ENCODE results near the gene CES2. TPM values are rescaled to one million over a fixed set of nuclear protein-coding genes. Genes with fewer than 3 reads are reported as not detected.

CES2 gene
- total RNA-seq, 3 donors from 2014 or later, result 180 to 566 (median 456) TPM

- H3K9me3 ChIP-seq, result no peaks in the 10 kb centered on the region
- peaks cover 32% of the 10 kb centered on the region for H3K4me1 ChIP-seq (ENCODE audit: low read depth)
- DNase-seq (peak in 1 of 3 donors; percentile 27), ATAC-seq (no peak)
- intact Hi-C loops (cut with DNase I, micrococcal nuclease), result no loop called here
- no peak overlapping the region for H3K4me3 ChIP-seq
- TF ChIP-seq CTCF (IDR thresholded peaks at IDR 0.05), result no peak
- no peaks in the 10 kb centered on the region for H3K36me3 ChIP-seq (ENCODE audit: low read depth)
Measured at GRCh38 chr16:66903544-66904427, 31.5 kb upstream of the CES2 start.

DNA sequence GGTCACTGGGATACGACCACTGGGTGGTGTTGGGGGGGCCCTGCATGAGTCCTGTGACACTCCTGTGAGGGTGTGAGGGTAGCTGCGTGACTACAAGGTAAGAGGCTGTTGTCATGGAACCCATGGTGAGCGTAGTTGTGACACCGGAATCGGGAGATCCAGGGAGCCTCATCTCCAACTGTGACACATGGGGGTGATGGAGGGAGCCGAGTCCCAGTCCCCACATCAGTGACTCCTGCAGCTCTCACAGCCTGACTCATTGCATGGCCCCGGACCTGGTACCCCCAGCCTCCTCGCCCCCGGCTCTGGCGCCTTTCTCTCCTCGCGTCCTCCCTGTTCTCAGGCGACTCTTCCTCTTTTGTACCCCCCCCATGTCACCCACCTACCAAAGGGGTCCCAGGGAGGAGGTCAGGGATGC is 30.9 kb upstream of the CES2 start:
- no peak for TF ChIP-seq CTCF (IDR thresholded peaks at IDR 0.05)
- Histone ChIP-seq H3K36me3 (ENCODE audit: low read depth) (no peaks in the 10 kb centered on the region), H3K4me1 (ENCODE audit: low read depth) (peaks cover 31% of the 10 kb centered on the region), H3K9me3 (no peaks in the 10 kb centered on the region), H3K4me3 (no peak overlapping the region)
- intact Hi-C loops (cut with DNase I, micrococcal nuclease), result no loop called here
- ATAC-seq (no peak), DNase-seq (no peak)

DNA sequence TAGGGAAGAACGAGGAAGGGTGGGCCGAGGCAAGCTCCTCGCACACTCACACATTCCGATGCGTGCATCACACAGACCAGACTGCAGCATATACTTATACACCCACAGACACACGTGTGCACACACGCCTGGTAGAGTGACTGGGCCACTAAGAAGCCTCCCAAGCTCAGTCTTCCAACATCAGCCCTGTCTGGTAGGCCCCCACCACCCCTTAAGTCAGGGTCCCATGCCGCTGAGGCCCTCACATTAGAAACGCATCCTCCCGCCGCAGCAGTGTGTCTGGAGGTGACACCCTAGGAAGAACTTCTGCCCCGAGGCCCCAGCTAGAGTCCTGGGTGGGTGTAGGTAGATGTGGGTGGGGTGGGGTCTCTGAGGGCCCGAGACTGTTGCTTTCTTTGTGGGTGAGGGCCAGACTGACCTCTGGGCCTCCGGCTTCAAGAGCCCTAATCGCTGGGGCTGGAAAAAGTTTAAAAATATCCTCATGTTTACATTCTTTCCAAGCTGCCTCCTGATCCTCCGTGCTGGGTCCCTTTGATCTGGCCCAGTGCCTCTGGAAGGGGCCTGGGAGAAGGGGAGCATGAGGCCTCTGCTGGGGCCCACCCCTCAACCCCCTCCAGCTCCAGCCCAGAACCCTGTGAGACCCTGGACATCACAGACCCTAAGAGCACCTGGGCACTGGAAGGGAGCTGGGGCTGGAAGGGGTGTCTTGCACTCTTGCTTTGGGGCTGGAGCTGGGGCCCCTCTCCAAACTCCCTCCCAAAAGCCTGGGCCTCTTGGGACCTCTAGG is 30.3 kb upstream of the CES2 start:
- ATAC-seq (no peak), DNase-seq (peak in 1 of 3 donors; percentile 31)
- peaks cover 26% of the 10 kb centered on the region for H3K4me1 ChIP-seq (ENCODE audit: low read depth)
- no peak overlapping the region for H3K4me3 ChIP-seq
- no peaks in the 10 kb centered on the region for H3K9me3 ChIP-seq
- intact Hi-C loops (cut with DNase I, micrococcal nuclease), result no loop called here
- H3K36me3 ChIP-seq (ENCODE audit: low read depth), result no peaks in the 10 kb centered on the region
- TF ChIP-seq CTCF (IDR thresholded peaks at IDR 0.05), result no peak

DNA sequence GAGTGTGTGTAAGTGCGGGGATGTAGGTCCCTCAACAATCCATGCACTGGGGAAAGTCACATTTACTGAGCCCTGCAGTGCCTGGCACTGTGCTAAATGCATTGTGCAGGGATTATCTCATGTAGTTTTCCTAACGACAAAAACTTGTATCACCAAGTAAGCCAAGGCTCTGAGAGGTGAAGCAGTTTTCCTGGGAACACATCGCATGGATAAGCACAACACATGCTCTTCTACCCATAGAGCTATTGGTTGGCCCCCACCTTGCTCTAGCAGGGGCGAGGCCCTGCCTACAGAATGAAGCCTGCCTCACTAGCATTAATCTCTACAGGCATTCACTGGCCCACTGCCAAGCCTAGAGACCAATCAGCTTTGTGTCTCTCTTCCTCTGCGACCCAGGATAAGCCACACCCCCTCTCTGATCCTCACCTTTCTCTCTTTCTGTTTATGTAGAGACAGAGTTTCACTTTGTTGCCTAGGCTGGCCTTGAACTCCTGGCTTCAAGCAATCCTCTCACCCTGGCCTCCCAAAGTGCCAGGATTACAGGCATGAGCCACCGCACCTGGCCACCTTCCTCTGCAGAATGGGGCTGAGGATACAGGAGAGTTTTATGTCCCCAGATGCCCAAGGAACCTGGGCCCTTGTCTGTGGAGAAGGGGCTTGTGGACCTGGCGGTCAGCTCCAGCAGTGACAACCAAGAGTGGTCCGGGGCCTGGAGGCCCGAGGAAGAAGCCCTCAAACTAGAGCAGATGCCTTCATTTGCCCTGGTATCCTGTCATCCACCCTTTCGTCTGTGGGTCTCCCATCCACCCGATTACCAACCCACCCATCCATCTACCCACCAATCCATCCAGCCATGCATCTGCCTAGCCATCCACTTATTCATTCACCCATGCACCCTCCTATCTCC is 29.4 kb upstream of the CES2 start:
- Histone ChIP-seq H3K36me3 (ENCODE audit: low read depth) (no peaks in the 10 kb centered on the region), H3K4me1 (ENCODE audit: low read depth) (peaks cover 19% of the 10 kb centered on the region), H3K4me3 (no peak overlapping the region), H3K9me3 (no peaks in the 10 kb centered on the region)
- no peak for TF ChIP-seq CTCF (IDR thresholded peaks at IDR 0.05)
- ATAC-seq (peak; percentile 75), DNase-seq (peak in 2 of 3 donors; percentile 75 to 91)
- intact Hi-C loops (cut with DNase I, micrococcal nuclease), result no loop called here

Measured in mucosa of descending colon (tissue), 3 donors.